ENCODE measurements around the gene FOSL2.

Gene FOSL2

DNA sequence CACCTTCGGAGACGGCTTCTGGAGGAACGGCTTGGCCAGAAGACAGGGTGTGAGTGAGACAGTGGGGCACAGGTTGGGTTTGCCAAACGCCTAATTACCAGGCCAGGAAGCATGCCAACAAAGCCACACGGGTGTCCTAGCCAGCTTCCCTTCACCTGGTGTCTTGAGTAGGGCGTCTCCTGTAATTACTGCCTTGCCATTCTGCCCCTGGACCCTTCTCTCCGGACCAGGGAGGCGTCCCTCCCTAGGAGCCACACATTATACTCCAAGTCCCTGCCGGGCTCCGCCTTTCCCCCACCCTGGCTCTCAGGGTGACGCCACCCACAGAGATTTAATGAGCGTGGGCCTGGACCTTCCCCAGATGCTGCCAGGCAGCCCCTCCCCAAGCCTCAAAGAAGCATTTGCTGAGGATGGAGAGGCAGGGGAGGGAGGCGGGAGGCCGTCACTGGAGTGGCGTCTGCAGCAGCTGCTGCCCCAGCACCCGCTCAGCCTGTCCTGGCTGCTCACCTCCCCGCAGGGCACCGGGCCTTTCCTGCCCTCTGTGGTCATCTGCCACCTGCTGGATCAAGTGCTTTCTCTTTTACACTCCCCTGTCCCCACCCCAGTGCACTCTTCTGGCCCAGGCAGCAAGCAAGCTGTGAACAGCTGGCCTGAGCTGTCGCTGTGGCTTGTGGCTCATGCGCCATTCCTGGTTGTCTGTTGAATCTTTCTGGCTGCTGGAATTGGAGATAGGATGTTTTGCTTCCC, 20.7 kb downstream of the FOSL2 start:
- DNase-seq (ENCODE audit: low read depth), result no peak

DNA sequence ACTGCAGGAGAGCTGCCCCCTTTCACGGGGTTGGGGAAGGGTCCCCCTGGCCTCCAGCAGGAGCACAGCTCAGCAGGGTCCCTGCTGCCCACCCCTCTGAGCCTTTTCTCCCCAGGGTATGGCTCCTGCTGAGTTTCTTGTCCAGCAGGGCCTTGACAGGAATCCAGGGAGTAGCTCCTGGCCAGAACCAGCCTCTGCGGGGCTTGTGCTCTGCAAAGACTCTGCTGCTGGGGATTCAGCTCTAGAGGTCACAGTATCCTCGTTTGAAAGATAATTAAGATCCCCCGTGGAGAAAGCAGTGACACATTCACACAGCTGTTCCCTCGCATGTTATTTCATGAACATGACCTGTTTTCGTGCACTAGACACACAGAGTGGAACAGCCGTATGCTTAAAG, 21.2 kb downstream of the FOSL2 start:
- no peak for DNase-seq (ENCODE audit: low read depth)

DNA sequence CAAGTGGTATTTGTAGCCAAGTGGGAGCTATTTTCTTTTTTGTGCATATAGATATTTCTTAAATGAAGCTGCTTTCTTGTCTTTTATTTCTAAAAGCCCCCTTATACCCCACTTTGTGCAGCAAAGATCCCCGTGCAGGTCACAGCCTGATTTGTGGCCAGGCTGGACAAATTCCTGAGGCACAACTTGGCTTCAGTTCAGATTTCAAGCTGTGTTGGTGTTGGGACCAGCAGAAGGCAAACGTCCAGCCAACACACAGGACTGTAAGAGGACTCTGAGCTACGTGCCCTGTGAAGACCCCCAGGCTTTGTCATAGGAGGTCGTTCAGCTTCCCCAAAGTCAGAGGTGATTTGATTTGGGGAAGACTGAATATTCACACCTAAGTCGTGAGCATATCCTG, 21.9 kb downstream of the FOSL2 start:
- DNase-seq (ENCODE audit: low read depth), result no peak

DNA sequence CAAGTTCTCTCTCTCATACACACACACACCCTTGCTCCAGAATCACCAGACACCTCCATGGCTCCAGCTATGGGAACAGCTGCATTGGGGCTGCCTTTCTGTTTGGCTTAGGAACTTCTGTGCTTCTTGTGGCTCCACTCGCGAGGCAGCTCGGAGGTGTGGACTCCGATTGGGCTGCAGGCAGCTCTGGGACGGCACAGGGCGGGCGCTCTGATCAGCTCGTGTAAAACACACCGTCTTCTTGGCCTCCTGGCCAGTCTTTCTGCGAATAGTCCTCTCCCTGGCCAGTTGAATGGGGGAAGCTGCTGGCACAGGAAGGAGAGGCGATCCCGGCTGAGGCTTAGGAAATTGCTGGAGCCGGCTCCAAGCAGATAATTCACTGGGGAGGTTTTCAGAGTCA, 22.4 kb downstream of the FOSL2 start:
- DNase-seq (ENCODE audit: low read depth), result no peak

DNA sequence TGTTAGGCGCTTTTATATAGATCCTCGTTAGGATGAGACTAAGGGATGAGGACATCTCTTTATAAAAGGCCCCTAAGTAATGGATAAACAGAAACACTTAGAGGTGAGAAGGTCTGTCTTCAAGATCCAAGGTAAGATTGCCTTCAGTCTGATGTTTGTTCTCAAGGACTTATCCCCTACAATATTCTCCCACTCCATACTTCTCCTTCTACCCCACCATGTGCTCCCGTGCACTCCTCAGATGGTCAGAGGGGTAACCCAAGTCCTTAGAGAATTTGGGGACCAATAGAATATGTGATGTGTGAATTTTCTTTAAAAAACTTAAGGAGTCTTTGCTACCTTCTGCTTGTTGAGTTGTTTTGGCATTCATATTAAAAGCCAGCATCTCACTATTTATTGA, 23.1 kb downstream of the FOSL2 start:
- no peak for DNase-seq (ENCODE audit: low read depth)

DNA sequence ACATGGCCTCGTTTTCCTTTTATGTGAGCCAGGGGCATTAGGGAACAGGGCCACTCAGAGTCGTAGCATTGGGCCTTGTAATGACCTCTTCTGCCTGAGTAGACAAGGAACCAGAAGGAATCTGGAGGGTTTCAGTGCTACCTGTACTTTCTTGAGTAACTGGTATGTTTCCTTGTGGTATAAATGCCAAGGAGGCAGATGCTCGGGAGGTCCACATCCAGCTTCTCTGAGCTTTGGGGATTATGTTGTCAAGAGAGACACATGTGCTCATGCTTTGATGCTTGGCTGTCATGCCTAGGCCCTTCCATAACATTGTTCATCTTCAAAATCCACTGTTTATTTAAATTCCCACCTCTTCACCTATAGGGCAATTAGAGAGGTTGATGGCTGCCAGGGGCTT, 26.3 kb downstream of the FOSL2 start:
- DNase-seq (ENCODE audit: low read depth), result no peak

DNA sequence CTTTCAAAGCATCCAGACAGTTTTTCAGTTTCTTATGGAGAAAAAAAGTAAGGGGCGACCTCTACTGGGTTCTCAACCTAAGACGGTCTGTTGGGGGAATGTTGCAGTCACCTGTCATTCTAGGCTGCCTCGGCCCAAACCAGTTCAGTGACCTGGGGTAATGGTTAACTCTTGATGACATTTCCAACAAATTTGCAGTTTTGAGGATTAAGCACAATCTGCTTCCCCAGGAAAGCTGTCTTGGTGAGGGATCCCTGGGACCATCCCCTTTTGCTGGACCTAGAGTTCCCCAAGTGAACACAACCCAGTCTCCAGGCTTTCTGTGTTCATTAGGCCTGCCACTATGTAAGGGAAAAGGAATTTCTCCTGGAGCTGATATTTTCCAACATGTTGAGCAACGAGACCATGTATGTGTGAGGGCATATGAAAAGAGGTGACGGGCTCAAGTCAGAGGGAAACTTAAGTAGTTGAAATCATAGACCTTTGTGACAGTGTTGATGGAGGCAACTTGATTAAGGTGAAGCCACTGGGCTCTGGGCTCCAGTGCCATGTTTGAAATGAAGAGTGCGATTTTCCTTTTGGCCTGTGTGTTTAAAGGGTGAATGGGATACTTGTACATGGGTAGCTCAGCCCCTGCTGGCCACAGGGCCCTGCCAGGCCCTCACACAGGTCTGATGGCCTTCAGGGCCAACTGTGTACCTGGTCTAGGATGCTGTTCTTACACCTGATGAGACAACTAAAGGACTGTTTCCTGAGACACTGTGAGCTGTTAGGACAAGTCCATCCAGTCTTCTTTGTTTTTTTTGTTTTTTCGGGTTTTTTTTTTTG, 27.0 kb downstream of the FOSL2 start:
- DNase-seq (ENCODE audit: low read depth), result no peak

DNA sequence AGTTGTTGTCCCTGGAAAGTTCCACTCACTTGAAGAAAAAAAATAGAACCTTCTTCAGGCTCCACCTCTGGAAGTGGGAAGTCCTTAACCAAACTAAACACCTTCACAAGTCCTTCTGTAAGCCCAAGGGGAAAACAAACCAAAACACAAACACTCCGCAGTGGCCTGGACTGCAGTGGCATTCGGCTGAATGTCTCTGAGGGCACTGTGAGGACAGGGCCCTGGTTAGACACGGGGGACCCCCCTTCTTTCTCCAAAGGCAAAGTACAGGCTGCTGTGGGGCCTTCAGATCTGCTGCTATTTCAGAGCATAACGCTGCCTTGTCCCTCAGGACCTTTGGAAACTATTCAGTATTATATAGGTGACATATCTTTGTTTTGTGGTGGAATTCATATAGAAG, 28.1 kb downstream of the FOSL2 start:
- DNase-seq (ENCODE audit: low read depth), result no peak

DNA sequence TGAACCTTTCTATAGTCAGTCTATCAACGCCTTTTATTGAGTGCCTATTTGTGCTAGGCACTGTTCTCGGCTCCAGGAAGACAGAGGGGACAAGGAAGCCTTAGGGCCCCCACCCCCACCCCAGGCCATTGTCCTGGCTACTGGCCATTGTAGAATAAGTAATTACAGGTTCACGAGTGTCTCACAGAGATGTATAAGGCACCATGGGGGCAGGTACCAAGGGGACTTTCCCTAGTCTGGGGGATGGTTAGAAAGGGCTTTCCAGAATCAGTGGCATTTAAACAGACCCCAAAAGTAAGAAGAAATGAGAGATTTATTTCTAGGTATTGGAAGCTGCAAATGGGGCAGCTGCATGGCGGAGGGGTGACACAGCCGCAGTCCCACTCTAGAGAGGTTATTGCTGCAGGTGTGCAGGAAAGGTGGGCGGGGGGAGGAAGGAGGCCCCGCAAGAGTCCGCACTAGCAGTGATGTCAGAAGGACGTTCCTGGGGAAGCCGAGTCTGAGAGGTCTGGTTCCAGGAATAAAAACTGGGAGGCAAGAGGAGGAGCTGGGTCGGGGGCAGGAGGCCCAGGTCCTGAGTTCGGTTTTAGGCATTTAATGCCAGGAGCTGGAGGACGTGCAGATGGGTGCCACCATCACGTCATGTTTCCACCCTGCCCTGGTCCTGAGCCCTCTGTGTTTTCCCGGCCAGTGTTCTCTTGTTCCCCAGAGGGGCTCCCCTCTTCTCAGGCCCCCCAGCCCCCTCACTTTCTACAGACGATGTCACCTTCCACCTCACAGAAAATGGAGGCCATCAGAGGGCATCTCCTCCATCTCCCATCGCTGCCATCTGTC, 30.5 kb downstream of the FOSL2 start:
- DNase-seq (ENCODE audit: low read depth), result no peak

DNA sequence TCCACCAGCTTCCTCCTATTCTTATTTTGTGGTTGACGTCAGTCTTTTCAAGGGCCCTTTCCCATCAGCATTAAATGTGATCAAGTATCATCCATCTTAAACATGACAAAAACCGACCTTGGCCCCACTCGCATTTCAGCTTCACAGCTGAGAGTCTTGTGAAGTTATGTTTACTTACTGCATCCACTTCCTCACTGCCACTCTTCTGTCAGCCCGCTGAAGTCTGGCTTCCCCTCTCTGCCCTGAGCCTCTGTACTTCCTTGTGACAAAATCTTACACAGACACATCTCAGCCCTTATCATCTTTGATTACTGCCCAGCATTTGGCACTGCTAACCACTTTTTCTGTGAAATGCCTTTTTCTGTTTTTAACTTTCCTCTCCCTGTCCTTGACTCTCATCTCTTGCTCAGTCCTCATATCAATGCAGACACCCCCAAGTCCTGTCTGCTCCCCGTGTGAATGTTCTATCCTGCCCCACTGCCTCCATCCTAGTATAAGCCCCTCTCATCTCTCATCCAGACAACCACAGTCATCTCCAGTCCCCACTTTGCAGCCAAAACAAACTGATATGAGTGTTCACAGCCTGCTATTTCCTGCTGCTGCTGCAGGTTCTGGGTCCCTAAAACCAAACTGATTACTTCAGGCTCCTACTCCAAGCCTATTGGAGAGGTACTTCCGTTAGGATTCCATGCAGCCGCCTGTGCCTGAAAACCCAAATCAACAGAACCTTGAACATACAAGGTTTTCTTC, 31.4 kb downstream of the FOSL2 start:
- no peak for DNase-seq (ENCODE audit: low read depth)

DNA sequence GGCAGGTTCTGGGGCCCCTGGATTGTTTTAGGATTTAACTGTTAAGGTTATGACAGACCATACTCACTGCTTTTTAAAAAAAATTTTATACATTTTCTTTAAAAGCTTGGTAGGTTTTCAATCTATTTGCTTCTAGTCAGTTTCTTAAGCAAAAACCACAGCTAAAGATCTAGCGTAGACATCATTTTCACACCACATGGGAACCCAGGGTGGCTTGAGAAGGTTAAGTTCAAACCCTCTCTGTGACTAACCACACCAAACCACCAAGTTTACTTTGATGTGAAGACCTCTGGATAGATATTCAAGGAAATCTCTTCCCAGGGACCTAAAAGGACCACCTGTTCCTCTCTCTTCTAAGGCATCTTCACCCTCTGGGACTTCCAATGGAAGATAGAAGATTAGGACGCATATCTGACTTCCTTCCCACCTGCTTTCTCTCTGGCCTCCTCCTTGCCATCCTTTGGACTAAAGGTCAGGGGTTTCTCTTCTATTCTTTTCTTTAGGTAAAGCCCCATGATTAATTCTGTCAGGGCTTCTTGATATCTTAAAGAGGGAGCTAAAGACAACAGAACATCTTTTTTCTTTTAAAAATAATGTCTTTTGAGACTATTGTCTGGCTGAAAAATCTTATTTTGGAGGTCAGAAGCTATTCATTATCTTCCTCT, 32.3 kb downstream of the FOSL2 start:
- DNase-seq (ENCODE audit: low read depth), result no peak

DNA sequence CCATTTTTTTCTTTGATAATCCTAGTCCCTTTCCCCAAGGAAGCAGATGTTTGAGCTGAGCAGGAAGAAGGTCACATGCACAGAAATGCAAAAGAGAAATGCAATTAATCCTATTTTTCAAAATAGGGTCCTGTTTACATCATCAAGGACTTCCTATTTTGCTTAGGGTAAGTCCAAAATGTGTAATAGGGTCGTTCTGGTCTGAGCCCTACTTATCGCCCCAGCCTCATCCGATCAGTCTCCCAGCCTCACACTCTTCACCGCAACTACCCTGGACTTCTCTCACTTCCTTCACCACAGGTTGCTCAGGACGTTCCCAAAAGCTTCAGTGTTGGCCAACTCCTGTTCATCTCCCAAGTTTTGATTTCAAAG, 32.8 kb downstream of the FOSL2 start:
- DNase-seq (ENCODE audit: low read depth), result no peak

DNA sequence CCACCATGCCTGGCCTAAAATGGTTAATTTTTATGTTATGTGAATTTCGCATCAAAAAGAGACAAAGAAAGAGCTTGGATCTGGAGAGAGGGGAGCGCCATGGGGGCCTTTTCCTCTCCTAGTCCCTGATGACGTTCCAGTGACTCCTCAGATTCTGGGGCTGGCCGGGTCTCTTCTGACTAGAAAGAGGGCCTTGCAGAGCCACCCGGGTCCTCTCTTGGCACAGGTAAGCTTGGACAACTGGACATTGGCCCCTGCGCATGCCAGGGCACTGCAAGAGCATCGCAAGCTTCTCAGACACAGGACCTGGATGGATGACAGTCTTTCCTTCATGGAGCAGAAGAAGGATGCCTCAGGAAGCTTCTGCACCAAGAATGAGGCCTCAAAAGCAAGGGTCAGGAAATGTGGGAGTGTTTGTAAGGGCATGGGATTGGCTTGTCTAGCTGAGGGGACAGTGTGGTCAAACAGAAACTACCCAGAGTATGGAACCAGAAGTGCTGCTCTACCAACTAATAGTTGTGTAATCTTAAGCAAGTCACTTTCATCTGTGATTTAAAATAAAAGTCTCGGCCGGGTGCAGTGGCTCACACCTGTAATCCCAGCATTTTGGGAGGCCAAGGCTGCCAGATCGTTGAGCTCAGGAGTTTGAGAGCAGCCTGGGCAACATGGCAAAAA, 35.2 kb downstream of the FOSL2 start:
- no peak for DNase-seq (ENCODE audit: low read depth)

DNA sequence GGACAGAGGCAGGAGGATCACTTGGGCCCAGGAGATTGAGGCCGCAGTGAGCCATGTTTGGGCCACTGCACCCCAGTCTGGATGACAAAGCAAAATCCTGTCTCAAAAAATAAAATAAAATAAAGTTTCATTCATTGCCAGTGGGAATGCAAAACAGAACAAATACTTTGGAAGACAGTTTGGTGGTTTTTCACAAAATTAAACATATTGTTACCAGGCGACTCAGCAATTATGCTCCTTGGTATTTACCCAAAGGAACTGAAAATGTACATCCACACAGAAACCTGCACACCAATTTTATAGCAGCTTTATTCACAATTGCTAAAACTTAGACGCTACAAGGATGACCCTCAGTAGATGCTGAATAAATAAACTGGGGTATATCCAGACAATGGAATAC, 35.8 kb downstream of the FOSL2 start:
- DNase-seq (ENCODE audit: low read depth), result no peak

DNA sequence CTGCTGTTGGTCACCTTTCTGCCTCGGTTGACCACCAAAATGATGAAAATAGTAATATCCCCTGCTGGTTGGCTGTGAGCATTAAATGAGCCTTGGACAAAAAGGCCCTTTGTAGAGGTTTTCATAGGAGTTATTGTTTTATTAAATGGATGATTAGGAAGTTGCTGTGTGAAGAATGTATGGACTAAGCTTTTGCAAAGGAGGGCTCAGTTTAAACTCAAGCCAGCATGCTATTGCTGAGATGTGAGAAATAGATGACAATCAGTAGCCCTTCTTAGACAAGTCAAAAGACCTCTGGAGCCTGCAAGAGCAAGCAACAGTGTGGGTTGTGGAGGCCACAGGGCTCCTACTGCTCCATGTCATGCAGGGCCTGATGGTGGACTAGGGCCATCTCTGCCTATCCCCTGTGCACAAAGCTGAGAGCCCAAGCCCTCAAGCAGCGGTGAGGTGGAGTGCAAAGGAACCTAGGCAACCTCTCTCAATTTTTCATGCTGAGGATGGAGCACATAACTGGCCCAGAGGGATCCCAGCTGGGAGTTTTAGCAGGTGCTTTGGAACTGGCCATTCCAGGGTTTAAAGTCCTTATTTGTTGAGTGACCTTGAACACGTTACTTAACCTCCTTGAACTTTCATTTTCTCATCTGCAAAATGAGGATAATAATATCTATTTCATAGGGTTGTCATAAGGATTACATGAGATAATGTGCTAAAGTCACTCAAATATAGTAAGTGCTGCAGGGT, 37.1 kb downstream of the FOSL2 start:
- no peak for DNase-seq (ENCODE audit: low read depth)

DNA sequence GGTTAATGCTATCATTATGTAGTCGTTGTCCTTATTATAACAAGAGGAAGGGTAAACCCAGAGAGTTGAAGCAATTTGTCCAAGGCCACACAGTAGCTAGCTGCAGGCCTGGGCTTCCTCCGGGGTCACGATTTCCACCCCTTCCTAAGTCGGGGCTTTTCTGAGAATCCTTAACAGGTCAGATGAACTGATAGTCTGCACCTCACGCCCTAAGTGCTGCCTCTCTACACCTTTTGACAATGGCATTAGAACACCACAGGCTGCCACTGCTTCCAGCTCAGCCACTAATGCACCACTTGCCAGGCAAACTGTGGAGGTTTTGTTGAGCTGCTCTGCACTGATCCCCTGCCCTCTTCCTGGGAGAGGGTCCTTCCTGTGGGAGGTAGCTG, 37.7 kb downstream of the FOSL2 start:
- DNase-seq (ENCODE audit: low read depth), result no peak

DNA sequence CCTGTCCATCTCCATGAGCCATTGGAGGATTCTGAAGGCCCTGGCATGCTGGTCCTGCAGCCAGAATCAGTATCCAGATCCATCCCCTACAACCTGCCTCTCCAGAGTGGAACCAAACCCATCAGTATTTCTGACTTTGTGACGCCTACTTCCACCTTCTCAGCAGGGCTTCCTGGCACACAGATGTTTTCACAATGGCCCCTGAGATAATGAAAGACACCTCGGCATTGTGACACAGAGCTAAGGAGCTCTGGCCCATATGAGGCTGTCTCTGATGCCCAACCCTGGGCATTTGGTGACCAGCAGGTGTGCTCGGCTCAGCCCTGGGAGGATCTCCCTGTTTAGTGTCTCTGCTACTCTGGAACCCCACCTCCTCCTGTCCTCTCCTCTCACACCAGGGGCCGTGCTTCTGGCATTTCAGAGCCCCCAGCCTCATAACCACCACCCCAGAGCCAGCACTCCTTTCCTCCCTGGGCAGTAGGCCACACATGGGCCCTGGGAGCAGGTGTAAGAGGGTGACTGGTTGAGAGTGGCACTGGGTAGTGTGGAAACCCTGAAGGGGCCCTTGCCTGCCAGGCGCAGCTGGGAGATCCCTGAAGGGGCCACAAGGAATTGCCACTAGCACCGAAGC, 38.2 kb downstream of the FOSL2 start:
- no peak for DNase-seq (ENCODE audit: low read depth)

DNA sequence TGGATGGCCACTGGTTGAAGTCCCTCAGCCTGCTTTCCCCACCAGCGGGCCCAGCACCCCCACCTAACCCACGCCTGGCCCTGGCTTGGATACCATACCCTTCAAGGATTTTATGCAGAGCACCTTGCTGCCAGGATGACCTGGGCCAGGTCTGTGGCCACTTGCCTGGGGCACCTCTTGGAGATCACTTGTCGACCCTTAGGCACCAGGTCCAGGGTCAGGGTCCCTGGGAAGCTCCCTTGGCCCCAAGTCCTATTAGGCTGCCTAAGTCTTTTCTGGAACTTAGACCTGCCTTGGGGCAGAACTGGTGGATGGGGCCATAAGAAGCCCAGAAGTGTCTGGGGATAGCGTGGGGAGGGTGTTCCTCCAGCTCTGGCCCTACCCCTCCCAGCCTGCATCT, 39.1 kb downstream of the FOSL2 start:
- DNase-seq (ENCODE audit: low read depth), result no peak

DNA sequence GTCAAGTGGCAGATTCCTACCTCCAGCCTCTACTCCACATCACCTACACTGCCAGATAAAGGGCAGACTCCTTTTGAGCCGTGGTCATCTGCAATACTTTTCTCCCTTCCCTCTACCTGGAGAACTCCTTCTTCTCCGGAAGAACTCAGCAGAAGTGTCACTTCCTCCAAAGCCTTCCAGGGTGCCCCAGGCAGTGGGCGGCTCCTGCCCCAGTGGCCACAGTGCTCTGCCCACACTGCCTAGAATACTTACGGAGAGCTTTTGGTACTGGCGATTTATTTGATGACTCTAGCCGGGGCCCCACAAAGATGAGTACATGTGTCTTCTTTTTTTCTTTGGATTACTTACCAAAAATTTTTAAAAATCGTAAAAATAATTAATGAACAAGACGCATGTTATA, 39.7 kb downstream of the FOSL2 start:
- DNase-seq (ENCODE audit: low read depth), result no peak

DNA sequence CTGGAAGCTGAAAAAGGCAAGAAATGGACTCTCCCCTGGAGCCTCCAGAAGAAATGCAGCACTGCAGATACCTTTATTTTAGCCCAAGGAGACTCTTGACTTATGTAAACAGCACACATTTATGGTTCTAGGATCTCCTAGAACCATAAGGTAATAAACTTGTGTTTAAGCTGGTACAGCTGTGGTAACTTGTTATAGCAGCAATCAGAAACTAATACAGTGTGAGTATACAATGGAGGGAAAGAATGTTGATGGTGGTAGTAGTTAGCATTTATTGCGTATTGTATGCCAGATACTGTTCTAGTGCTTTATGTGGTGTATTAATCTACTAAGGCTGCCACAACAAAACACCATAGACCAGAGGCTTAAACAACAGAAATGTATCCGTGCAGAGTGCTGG, 40.6 kb downstream of the FOSL2 start:
- DNase-seq (ENCODE audit: low read depth), result no peak

All from stimulated activated CD8-positive, alpha-beta memory T cell treated with anti-CD3 and anti-CD28 coated beads, Interleukin-15, amount 100 ng/mL, for 1 hour (primary cell).